ENCODE data around the gene C1QL1.

- TF ChIP-seq CTCF (IDR thresholded peaks at IDR 0.05; ENCODE audit: poor library complexity) (no peak), EZH2 (IDR thresholded peaks at IDR 0.05; ENCODE audit: borderline replicate concordance) (peak; percentile 78), EZH2phosphoT487 (IDR thresholded peaks at IDR 0.05; ENCODE audit: low read depth, severe bottlenecking, unreplicated experiment) (no peak)
These were observed 2.1 kb upstream of the C1QL1 start for GRCh38 chr17:44970136-44970741.
